RWPE1 (cell line): ENCODE data around the gene NPEPL1.

Source experiments
- CTCF ChIA-PET: fragments of 350-600 bp; sonication (Branson Sonifier 250); formaldehyde crosslinking; extraction: SDS; loops from one replicate; lab custom pipeline; 2021; lab: Yijun Ruan, JAX
- POLR2A ChIA-PET: fragments of 400-600 bp; formaldehyde crosslinking; extraction: SDS; loops from one replicate; lab custom pipeline; 2020; ENCODE audit warnings: antibody characterized with exemption; ENCODE audit not compliant: low non-redundant PET; lab: Yijun Ruan, JAX
- DNase-seq: peaks from one replicate; pipeline ENCODE4 v3.0.0; 2012; ENCODE audit warnings: low spot score
- H3K27ac ChIP-seq: fragments of 450-650 bp; 2 replicates; pipeline ENCODE4 v1.5.1; 2017
- CTCF ChIP-seq: fragments of 450-650 bp; conservative IDR thresholded peaks from 2 replicates; pipeline ENCODE4 v1.5.1; 2017; ENCODE audit warnings: low read depth, mild to moderate bottlenecking

NPEPL1 gene

GRCh38 chr20:58656831-58657230, 35.8 kb upstream of the NPEPL1 start:
- POLR2A ChIA-PET, result no interaction called here
- TF ChIP-seq CTCF, result no peak
- CTCF ChIA-PET, result interaction anchor here (0.6 to 1.0 kb wide), 2 partner anchors 387 to 420 kb away, joined by 3 to 4 read pairs; no protein-coding TSS in a partner anchor
- no peak for DNase-seq
- H3K27ac ChIP-seq, result no peak overlapping the region

GRCh38 chr20:58657262-58657661, 35.3 kb upstream of the NPEPL1 start:
- POLR2A ChIA-PET, result no interaction called here
- no peak for DNase-seq
- CTCF ChIA-PET, result interaction anchor here (0.6 kb wide), 1 partner anchor 421 kb away, joined by 4 read pairs; no protein-coding TSS in a partner anchor
- no peak for TF ChIP-seq CTCF
- H3K27ac ChIP-seq, result no peak overlapping the region

GRCh38 chr20:58657986-58658385, 34.6 kb upstream of the NPEPL1 start:
- TF ChIP-seq CTCF, result no peak
- CTCF ChIA-PET, result interaction anchor here (0.6 to 0.7 kb wide), 2 partner anchors 12 to 436 kb away, joined by 5 read pairs; no protein-coding TSS in a partner anchor
- no peak overlapping the region for H3K27ac ChIP-seq
- POLR2A ChIA-PET, result no interaction called here
- no peak for DNase-seq

GRCh38 chr20:58658760-58659159, 33.8 kb upstream of the NPEPL1 start:
- no peak for TF ChIP-seq CTCF
- ChIA-PET POLR2A (no interaction called here), CTCF (interaction anchor here (0.6 to 1.1 kb wide), 5 partner anchors 8 to 422 kb away, joined by 3 to 5 read pairs (median 4); partner anchors contain the start of gene STX16)
- no peak for DNase-seq
- no peak overlapping the region for H3K27ac ChIP-seq

GRCh38 chr20:58659841-58660240, 32.8 kb upstream of the NPEPL1 start:
- no peak for TF ChIP-seq CTCF
- H3K27ac ChIP-seq, result no peak overlapping the region
- no peak for DNase-seq
- POLR2A ChIA-PET, result interaction anchor here (1.8 kb wide), 1 partner anchor 8 kb away, joined by 7 read pairs; the partner anchor contains the start of gene STX16
- CTCF ChIA-PET, result interaction anchor here (0.6 to 1.9 kb wide), 5 partner anchors 9 to 1640 kb away, joined by 3 to 9 read pairs (median 3); partner anchors contain the start of gene STX16

- no peak overlapping the region for H3K27ac ChIP-seq
- CTCF ChIA-PET, result interaction anchor here (0.6 to 1.9 kb wide), 5 partner anchors 10 to 889 kb away, joined by 3 to 9 read pairs (median 3); partner anchors contain the start of gene STX16
- DNase-seq, result no peak
- POLR2A ChIA-PET, result interaction anchor here (1.8 kb wide), 1 partner anchor 10 kb away, joined by 7 read pairs; the partner anchor contains the start of gene STX16
- TF ChIP-seq CTCF, result no peak
These were observed 31.6 kb upstream of the NPEPL1 start for GRCh38 chr20:58660855-58661597.
